H9 (cell line): ENCODE measurements around the gene TNFAIP8L1. TPM values are rescaled to one million over a fixed set of nuclear protein-coding genes. Genes with fewer than 3 reads are reported as not detected.

Experiments
- DNase-seq: peaks from one replicate; pipeline ENCODE4 v3.0.0-alpha.2; 2017
- H2AFZ ChIP-seq: one replicate; pipeline ENCODE4 v1.6.1; 2013; ENCODE audit warnings: mild to moderate bottlenecking, low read length, control low read depth, moderate library complexity
- H2AK5ac ChIP-seq: 2 replicates; pipeline ENCODE4 v1.6.1; 2013; ENCODE audit warnings: low read length, control low read depth, mixed read lengths; ENCODE audit not compliant: insufficient read length
- H2BK120ac ChIP-seq: one replicate; pipeline ENCODE4 v1.6.1; 2013; ENCODE audit warnings: low read depth, mild to moderate bottlenecking, low read length, control low read depth, inconsistent platforms; ENCODE audit not compliant: poor library complexity, severe bottlenecking
- H2BK12ac ChIP-seq: 2 replicates; pipeline ENCODE4 v1.6.1; 2013; ENCODE audit warnings: low read length, control low read depth, mixed read lengths, low read depth; ENCODE audit not compliant: insufficient read length
- H2BK15ac ChIP-seq: 2 replicates; pipeline ENCODE4 v1.6.1; 2013; ENCODE audit warnings: low read depth, low read length, control low read depth
- H2BK20ac ChIP-seq: one replicate; pipeline ENCODE4 v1.6.1; 2013; ENCODE audit warnings: low read depth, mild to moderate bottlenecking, low read length, control low read depth, inconsistent platforms; ENCODE audit not compliant: poor library complexity, severe bottlenecking
- H2BK5ac ChIP-seq: 2 replicates; pipeline ENCODE4 v1.6.1; 2013; ENCODE audit warnings: low read length, control low read depth, mixed read lengths; ENCODE audit not compliant: insufficient read length
- H3K14ac ChIP-seq: 2 replicates; pipeline ENCODE4 v1.6.1; 2013; ENCODE audit warnings: low read length, control low read depth; ENCODE audit not compliant: insufficient read depth
- H3K18ac ChIP-seq: 2 replicates; pipeline ENCODE4 v1.6.1; 2013; ENCODE audit warnings: low read depth, mild to moderate bottlenecking, mixed read lengths, low read length, control low read depth; ENCODE audit not compliant: insufficient read length
- H3K23ac ChIP-seq: 2 replicates; pipeline ENCODE4 v1.6.1; 2013; ENCODE audit warnings: low read length, control low read depth, mixed read lengths, low read depth; ENCODE audit not compliant: insufficient read length
- H3K23me2 ChIP-seq: 2 replicates; pipeline ENCODE4 v1.6.1; 2013; ENCODE audit warnings: low read depth, mild to moderate bottlenecking, mixed read lengths, low read length, control low read depth; ENCODE audit not compliant: insufficient read length, poor library complexity, severe bottlenecking
- H3K27ac ChIP-seq: 2 replicates; pipeline ENCODE4 v1.5.1; 2013; ENCODE audit warnings: low read length, control low read depth, mixed read lengths, low read depth; ENCODE audit not compliant: insufficient read length
- H3K27me3 ChIP-seq: 2 replicates; pipeline ENCODE4 v1.6.1; 2013; ENCODE audit warnings: low read length, control low read depth, inconsistent platforms; ENCODE audit not compliant: insufficient read depth
- H3K4ac ChIP-seq: 2 replicates; pipeline ENCODE4 v1.6.1; 2013; ENCODE audit warnings: low read depth, mild to moderate bottlenecking, control low read depth, inconsistent platforms, low read length, moderate library complexity
- H3K4me1 ChIP-seq: 2 replicates; pipeline ENCODE4 v1.6.1; 2013; ENCODE audit warnings: low read length, control low read depth, inconsistent platforms; ENCODE audit not compliant: insufficient read depth
- H3K4me2 ChIP-seq: 2 replicates; pipeline ENCODE4 v1.6.1; 2013; ENCODE audit warnings: low read length, control low read depth, mixed read lengths; ENCODE audit not compliant: insufficient read length, insufficient read depth
- H3K56ac ChIP-seq: 2 replicates; pipeline ENCODE4 v1.6.1; 2013; ENCODE audit warnings: low read depth, mild to moderate bottlenecking, mixed read lengths, low read length, control low read depth; ENCODE audit not compliant: insufficient read length
- H3K79me1 ChIP-seq: 2 replicates; pipeline ENCODE4 v1.6.1; 2013; ENCODE audit warnings: low read depth, mild to moderate bottlenecking, moderate library complexity, low read length, control low read depth, inconsistent platforms; ENCODE audit not compliant: insufficient read depth, poor library complexity, severe bottlenecking
- H3K79me2 ChIP-seq: 2 replicates; pipeline ENCODE4 v1.6.1; 2013; ENCODE audit warnings: low read length, control low read depth, inconsistent platforms; ENCODE audit not compliant: insufficient read depth
- H3K9ac ChIP-seq: 2 replicates; pipeline ENCODE4 v1.6.1; 2013; ENCODE audit warnings: low read length, control low read depth, mixed read lengths; ENCODE audit not compliant: insufficient read length; ENCODE audit errors: extremely low read depth
- H3K9me3 ChIP-seq: one replicate; pipeline ENCODE4 v1.6.1; 2013; ENCODE audit warnings: low read depth, low read length, inconsistent platforms; ENCODE audit not compliant: control insufficient read depth
- H3T11ph ChIP-seq: one replicate; pipeline ENCODE4 v1.6.1; 2013; ENCODE audit warnings: mild to moderate bottlenecking, low read length, control low read depth, inconsistent platforms
- H4K20me1 ChIP-seq: one replicate; pipeline ENCODE4 v1.6.1; 2013; ENCODE audit not compliant: control insufficient read depth, insufficient read length, insufficient read depth
- H4K5ac ChIP-seq: 2 replicates; pipeline ENCODE4 v1.6.1; 2013; ENCODE audit warnings: low read depth, mild to moderate bottlenecking, mixed read lengths, low read length, control low read depth; ENCODE audit not compliant: insufficient read length
- H4K8ac ChIP-seq: replicated peaks from 2 replicates; pipeline ENCODE4 v1.6.1; 2013; ENCODE audit warnings: low read length, control low read depth, mixed read lengths, low read depth; ENCODE audit not compliant: insufficient read length
- H4K91ac ChIP-seq: 2 replicates; pipeline ENCODE4 v1.6.1; 2013; ENCODE audit warnings: low read depth, mild to moderate bottlenecking, moderate library complexity, mixed read lengths, low read length, control low read depth; ENCODE audit not compliant: insufficient read length
- H3K27ac Mint-ChIP-seq, 3 experiments: 2 replicates in 2 of 3; 3 replicates in 1 of 3; pipeline ENCODE4 v1.8.0; 2020 to 2021; ENCODE audit warnings: mixed read lengths in 3 of 3, mild to moderate bottlenecking in 1 of 3, moderate library complexity in 1 of 3
- H3K27me3 Mint-ChIP-seq: 2 replicates; pipeline ENCODE4 v1.8.0; 2021; ENCODE audit warnings: low read depth, mild to moderate bottlenecking, moderate library complexity, mixed read lengths
- H3K36me3 Mint-ChIP-seq, 3 experiments: 2 replicates in 2 of 3; 3 replicates in 1 of 3; pipeline ENCODE4 v1.8.0; 2020 to 2021; ENCODE audit warnings: low read depth in 3 of 3, mixed read lengths in 3 of 3; ENCODE audit not compliant: insufficient read depth in 1 of 3
- H3K4me1 Mint-ChIP-seq, 2 experiments: 2 replicates each; pipeline ENCODE4 v1.8.0; 2020; ENCODE audit warnings: mixed read lengths in 2 of 2
- H3K4me3 Mint-ChIP-seq, 2 experiments: 2 replicates in 1 of 2; 3 replicates in 1 of 2; pipeline ENCODE4 v1.8.0; 2020 to 2021; ENCODE audit warnings: mild to moderate bottlenecking in 2 of 2, mixed read lengths in 2 of 2, moderate library complexity in 1 of 2
- H3K9me3 Mint-ChIP-seq, 2 experiments: 2 replicates in 1 of 2; 3 replicates in 1 of 2; pipeline ENCODE4 v1.8.0; 2020; ENCODE audit warnings: mild to moderate bottlenecking in 2 of 2, mixed read lengths in 2 of 2, moderate library complexity in 1 of 2
- WGBS: extraction: QIAGEN DNeasy Blood & Tissue Kit; methylation state at CpG from one replicate; pipeline ENCODE4 v1.1.7; 2013; ENCODE audit warnings: missing lambda C conversion rate, low lambda C conversion rate, mixed read lengths; ENCODE audit not compliant: insufficient read length; ENCODE audit errors: extremely low coverage; 5-methylcytosine and 5-hydroxymethylcytosine counted together
- total RNA-seq: library from RNA; stranded (reverse); gene quantifications from 2 replicates; pipeline ENCODE4 v1.2.1, GENCODE V29; 2021
- TF ChIP-seq, protein P1 (sequence below): fragments of 200-600 bp; sonication (generic); conservative IDR thresholded peaks from 3 replicates; pipeline ENCODE4 v1.8.0; 2021; ENCODE audit warnings: antibody characterized with exemption, mild to moderate bottlenecking

Gene TNFAIP8L1
- total RNA-seq, 1 experiment from 2014 or later: 4.2 TPM

- Histone ChIP-seq H3K79me1 (no peaks in the 10 kb centered on the region), H3K4ac (no peak overlapping the region), H3K27me3 (no peaks in the 10 kb centered on the region), H3K79me2 (no peaks in the 10 kb centered on the region), H3K56ac (no peak overlapping the region), H3K4me2 (no peak overlapping the region), H3K14ac (no peak overlapping the region), H2BK15ac (no peak overlapping the region), H2BK20ac (no peak overlapping the region), H2AK5ac (no peak overlapping the region), H4K5ac (no peak overlapping the region), H3T11ph (no peak overlapping the region), H2BK5ac (no peak overlapping the region), H3K23me2 (no peaks in the 10 kb centered on the region), H2BK12ac (no peak overlapping the region), H3K9ac (no peak overlapping the region), H3K9me3 (no peaks in the 10 kb centered on the region), H4K91ac (no peak overlapping the region), H2BK120ac (no peak overlapping the region), H3K18ac (no peak overlapping the region), H3K4me1 (no peaks in the 10 kb centered on the region), H2AFZ (no peak overlapping the region), H4K8ac (no peak overlapping the region), H4K20me1 (no peaks in the 10 kb centered on the region), H3K27ac (no peak overlapping the region), H3K23ac (no peak overlapping the region)
- Mint-ChIP-seq H3K9me3 (no peaks in the 10 kb centered on the region), H3K36me3 (peaks cover 8 to 39% (median 21%) of the 10 kb centered on the region in 3 experiments; a peak in 6 of 7 replicates), H3K27ac (no peak overlapping the region), H3K4me1 (peaks cover 0 to 5% of the 10 kb centered on the region in 2 experiments; a peak in 2 of 4 replicates), H3K27me3 (no peaks in the 10 kb centered on the region), H3K4me3 (no peak overlapping the region)
- TF ChIP-seq, protein P1, sequence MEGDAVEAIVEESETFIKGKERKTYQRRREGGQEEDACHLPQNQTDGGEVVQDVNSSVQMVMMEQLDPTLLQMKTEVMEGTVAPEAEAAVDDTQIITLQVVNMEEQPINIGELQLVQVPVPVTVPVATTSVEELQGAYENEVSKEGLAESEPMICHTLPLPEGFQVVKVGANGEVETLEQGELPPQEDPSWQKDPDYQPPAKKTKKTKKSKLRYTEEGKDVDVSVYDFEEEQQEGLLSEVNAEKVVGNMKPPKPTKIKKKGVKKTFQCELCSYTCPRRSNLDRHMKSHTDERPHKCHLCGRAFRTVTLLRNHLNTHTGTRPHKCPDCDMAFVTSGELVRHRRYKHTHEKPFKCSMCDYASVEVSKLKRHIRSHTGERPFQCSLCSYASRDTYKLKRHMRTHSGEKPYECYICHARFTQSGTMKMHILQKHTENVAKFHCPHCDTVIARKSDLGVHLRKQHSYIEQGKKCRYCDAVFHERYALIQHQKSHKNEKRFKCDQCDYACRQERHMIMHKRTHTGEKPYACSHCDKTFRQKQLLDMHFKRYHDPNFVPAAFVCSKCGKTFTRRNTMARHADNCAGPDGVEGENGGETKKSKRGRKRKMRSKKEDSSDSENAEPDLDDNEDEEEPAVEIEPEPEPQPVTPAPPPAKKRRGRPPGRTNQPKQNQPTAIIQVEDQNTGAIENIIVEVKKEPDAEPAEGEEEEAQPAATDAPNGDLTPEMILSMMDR: no peak
- DNase-seq: no peak
- WGBS: no CpG with 5 or more reads among the region's 8 CpGs
Measured at GRCh38 chr19:4656102-4656501, 16.8 kb downstream of the TNFAIP8L1 start.
